Naive thymus-derived CD4-positive, alpha-beta T cell (primary cell): ENCODE results near the gene ADAP1. TPM values are rescaled to one million over a fixed set of nuclear protein-coding genes. Genes with fewer than 3 reads are reported as not detected.

Source experiments
- ATAC-seq: fragments of 150-1000 bp; cut with Tn5 transposase; 2 replicates; pipeline ENCODE4 v1.10.0; 2021; ENCODE audit warnings: mild to moderate bottlenecking, moderate library complexity
- CTCF ChIA-PET: fragments of 350-600 bp; sonication (Branson Sonifier 250); formaldehyde crosslinking; loops from one replicate; lab custom pipeline; 2021; ENCODE audit warnings: antibody characterized with exemption; lab: Charles Lee
- POLR2A ChIA-PET: fragments of 350-600 bp; sonication (Branson Sonifier 250); formaldehyde crosslinking; loops from one replicate; lab custom pipeline; 2021; ENCODE audit warnings: antibody characterized with exemption, inconsistent platforms; lab: Charles Lee
- DNase-seq, 9 donors: peaks; one replicate each; pipeline versions ENCODE4 v3.0.0 to v3.0.0-alpha.2; 2020 to 2022; ENCODE audit warnings: mixed read lengths in 1 of 9
- H3K27ac ChIP-seq: one replicate; pipeline ENCODE4 v1.7.0; 2013; ENCODE audit warnings: mild to moderate bottlenecking, low read depth, low read length, moderate library complexity
- H3K27me3 ChIP-seq, 2 donors: one replicate each; pipeline ENCODE4 v1.7.0; 2013; ENCODE audit warnings: low read length in 2 of 2, mild to moderate bottlenecking in 2 of 2, moderate library complexity in 2 of 2; ENCODE audit not compliant: control insufficient read depth in 2 of 2, insufficient read depth in 2 of 2
- H3K36me3 ChIP-seq, 3 experiments: 1 replicate in 2 of 3; 2 replicates in 1 of 3; pipeline ENCODE4 v1.7.0; 2013; ENCODE audit warnings: low read length in 3 of 3, mild to moderate bottlenecking in 3 of 3, moderate library complexity in 1 of 3; ENCODE audit not compliant: insufficient read depth in 3 of 3, control insufficient read depth in 2 of 3
- H3K4me1 ChIP-seq, 2 donors: one replicate each; pipeline ENCODE4 v1.7.0; 2013; ENCODE audit warnings: low read length in 2 of 2, mild to moderate bottlenecking in 2 of 2, moderate library complexity in 1 of 2; ENCODE audit not compliant: control insufficient read depth in 2 of 2, insufficient read depth in 2 of 2
- H3K4me3 ChIP-seq: 2 replicates; pipeline ENCODE4 v1.7.0; 2013; ENCODE audit warnings: mild to moderate bottlenecking, low read length
- H3K9me3 ChIP-seq, 3 experiments: 1 replicate in 2 of 3; 2 replicates in 1 of 3; pipeline ENCODE4 v1.7.0; 2013; ENCODE audit warnings: low read length in 3 of 3; ENCODE audit not compliant: control insufficient read depth in 2 of 3
- H3K27ac Mint-ChIP-seq, 9 donors: one replicate each; pipeline ENCODE4 v1.8.0; 2020 to 2022; ENCODE audit warnings: mixed read lengths in 9 of 9, mild to moderate bottlenecking in 8 of 9, moderate library complexity in 5 of 9, inconsistent platforms in 2 of 9
- H3K27me3 Mint-ChIP-seq, 5 donors: one replicate each; pipeline ENCODE4 v1.8.0; 2021 to 2022; ENCODE audit warnings: mixed read lengths in 5 of 5, mild to moderate bottlenecking in 1 of 5
- H3K36me3 Mint-ChIP-seq, 5 donors: one replicate each; pipeline ENCODE4 v1.8.0; 2020 to 2022; ENCODE audit warnings: mixed read lengths in 5 of 5, mild to moderate bottlenecking in 3 of 5, inconsistent platforms in 1 of 5
- H3K4me1 Mint-ChIP-seq, 7 donors: one replicate each; pipeline ENCODE4 v1.8.0; 2020 to 2022; ENCODE audit warnings: mixed read lengths in 7 of 7, mild to moderate bottlenecking in 3 of 7, inconsistent platforms in 1 of 7
- H3K4me3 Mint-ChIP-seq, 10 donors: one replicate each; pipeline ENCODE4 v1.8.0; 2020 to 2022; ENCODE audit warnings: mild to moderate bottlenecking in 10 of 10, mixed read lengths in 10 of 10, moderate library complexity in 6 of 10, inconsistent platforms in 2 of 10
- H3K9me3 Mint-ChIP-seq, 11 donors: one replicate each; pipeline ENCODE4 v1.8.0; 2020 to 2022; ENCODE audit warnings: mixed read lengths in 11 of 11, mild to moderate bottlenecking in 4 of 11, inconsistent platforms in 1 of 11, moderate library complexity in 1 of 11
- intact Hi-C, 2 donors: fragments of 100-400 bp; cut with micrococcal nuclease; formaldehyde crosslinking; loops; one replicate each; pipeline ENCODE4 v1.15.1; 2023
- polyA plus RNA-seq, 2 donors: library from polyadenylated mRNA; unstranded; fragments of 300-500 nt; fragmentation: Illumina TruSeq; gene quantifications; one replicate each; pipeline ENCODE4 v1.2.3, GENCODE V29; 2021
- total RNA-seq, 6 experiments: library from RNA in 5 of 6; stranded (reverse) in 5 of 6; gene quantifications; 1 replicate in 5 of 6; 2 replicates in 1 of 6; pipeline ENCODE4 v1.2.3 and lab custom pipeline; 2021 to 2026

Gene ADAP1
- total and polyA plus RNA-seq, 7 experiments from 2014 or later, result 3.8 to 68.6 (median 8.7) TPM

DNA sequence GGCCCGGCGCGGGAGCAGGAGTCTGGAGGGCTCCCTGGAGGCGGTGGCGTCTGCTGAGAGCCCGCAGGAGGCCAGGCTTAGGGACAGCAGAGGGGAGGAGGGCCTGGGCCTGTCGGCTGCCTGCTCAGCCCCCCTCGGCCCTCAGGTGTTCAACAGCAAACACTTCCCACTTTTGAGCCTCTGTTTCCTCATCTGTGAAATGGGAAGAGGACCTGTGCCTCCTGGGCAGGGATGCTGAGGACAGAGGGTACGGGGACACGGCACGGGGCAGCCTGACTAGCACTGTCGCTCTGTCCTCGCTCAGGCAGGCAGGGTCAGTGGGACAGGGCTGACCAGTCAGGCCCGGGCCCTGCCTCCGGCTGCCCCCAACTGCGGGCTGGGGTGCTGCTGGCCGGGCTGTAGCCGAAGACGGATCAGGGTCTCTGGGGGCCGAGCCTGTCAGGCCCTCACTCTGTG is 29.2 kb upstream of the ADAP1 start:
- H3K4me1 ChIP-seq, result no peaks in the 10 kb centered on the region
- H3K27me3 ChIP-seq, result peaks cover 0 to 4% of the 10 kb centered on the region in 2 donors
- H3K27me3 Mint-ChIP-seq, result peaks cover 0 to 9% (median 4%) of the 10 kb centered on the region in 5 donors
- no peak for DNase-seq
- H3K27ac ChIP-seq, result no peak overlapping the region
- H3K4me1 Mint-ChIP-seq, result peaks cover 0 to 5% (median 0%) of the 10 kb centered on the region in 7 donors
- no peak overlapping the region for H3K4me3 ChIP-seq
- no peaks in the 10 kb centered on the region for H3K9me3 Mint-ChIP-seq
- no peak for ATAC-seq
- ChIA-PET CTCF (no interaction called here), POLR2A (no interaction called here)
- H3K27ac Mint-ChIP-seq, result no peak overlapping the region
- no peaks in the 10 kb centered on the region for H3K36me3 ChIP-seq
- H3K36me3 Mint-ChIP-seq, result no peaks in the 10 kb centered on the region
- H3K4me3 Mint-ChIP-seq, result no peak overlapping the region
- intact Hi-C loops, result no loop called here
- H3K9me3 ChIP-seq, result no peaks in the 10 kb centered on the region

DNA sequence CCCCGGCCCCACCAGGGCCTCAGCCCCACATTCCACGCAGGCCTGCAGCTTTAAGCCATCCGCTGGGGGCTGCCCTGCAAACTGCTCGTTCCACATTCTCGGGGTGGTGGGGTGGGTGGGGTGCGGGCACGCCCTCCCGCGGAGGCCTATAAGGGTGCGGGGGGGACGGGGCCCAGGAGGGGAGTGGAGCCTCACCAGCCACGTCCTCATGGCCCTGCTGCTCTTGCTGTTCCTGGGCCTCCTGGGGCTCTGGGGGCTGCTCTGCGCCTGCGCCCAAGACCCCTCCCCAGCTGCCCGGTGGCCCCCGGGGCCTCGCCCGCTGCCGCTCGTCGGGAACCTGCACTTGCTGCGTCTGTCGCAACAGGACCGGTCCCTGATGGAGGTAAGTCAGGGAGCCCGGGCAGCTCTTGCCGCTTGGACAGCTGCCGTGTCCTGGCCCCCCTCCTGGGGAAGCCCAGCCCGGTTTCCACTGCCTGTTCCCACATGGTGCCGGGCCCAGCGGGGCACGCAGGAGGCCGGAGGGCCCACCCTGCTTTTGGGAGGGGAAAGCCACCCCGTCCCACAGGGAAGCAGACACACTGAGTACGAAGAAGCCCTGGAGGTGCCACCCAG is 28.6 kb upstream of the ADAP1 start, which contains the start of gene CYP2W1:
CYP2W1 (plus strand) TSS at position 178 of the 612 bp plus-strand sequence; CDS start at position 209, 31 bp downstream.
- Histone ChIP-seq H3K27me3 (peaks cover 0 to 4% of the 10 kb centered on the region in 2 donors), H3K4me3 (no peak within 1 kb of the TSS), H3K9me3 (no peaks in the 10 kb centered on the region), H3K27ac (no peak within 1 kb of the TSS), H3K4me1 (no peaks in the 10 kb centered on the region), H3K36me3 (no peaks in the 10 kb centered on the region)
- ATAC-seq, result no peak
- no peaks in the 10 kb centered on the region for H3K9me3 Mint-ChIP-seq
- H3K4me3 Mint-ChIP-seq, result no peak within 1 kb of the TSS
- no peak within 1 kb of the TSS for H3K27ac Mint-ChIP-seq
- peaks cover 0 to 9% (median 4%) of the 10 kb centered on the region in 5 donors for H3K27me3 Mint-ChIP-seq
- DNase-seq, result no peak
- intact Hi-C loops, result no loop called here
- H3K4me1 Mint-ChIP-seq, result peaks cover 0 to 5% (median 0%) of the 10 kb centered on the region in 7 donors
- ChIA-PET CTCF (interaction anchor here (0.8 kb wide), 1 partner anchor 74 kb away, joined by 4 read pairs; no protein-coding TSS in a partner anchor), POLR2A (no interaction called here)
- H3K36me3 Mint-ChIP-seq, result no peaks in the 10 kb centered on the region

DNA sequence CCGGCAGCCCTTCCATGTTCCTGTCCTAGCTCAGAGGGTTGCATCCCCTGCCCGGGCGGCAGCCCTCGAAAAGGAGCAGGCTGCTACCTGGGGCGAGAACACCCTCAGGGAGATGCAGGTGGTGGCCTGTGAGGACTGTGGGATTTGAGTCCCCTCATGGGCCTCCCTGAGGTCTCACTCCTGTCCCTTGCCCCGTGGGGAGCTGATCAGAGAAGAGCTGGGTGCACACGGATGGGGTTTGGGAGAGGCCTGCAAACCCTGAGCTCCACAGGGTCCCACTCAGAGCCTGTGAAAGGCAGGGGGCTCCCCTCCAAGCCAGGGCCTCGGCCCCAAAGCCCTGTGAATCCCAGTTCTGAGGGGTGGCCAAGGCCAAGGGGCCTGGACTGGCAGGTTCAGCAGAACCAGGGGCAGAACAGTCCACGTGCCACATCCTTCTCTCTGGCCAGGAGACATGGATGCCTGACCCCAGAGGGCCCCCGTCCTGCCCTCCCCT is 28.1 kb upstream of the ADAP1 start:
- peaks cover 0 to 5% (median 0%) of the 10 kb centered on the region in 7 donors for H3K4me1 Mint-ChIP-seq
- intact Hi-C loops, result no loop called here
- no peaks in the 10 kb centered on the region for H3K9me3 ChIP-seq
- peaks cover 0 to 4% of the 10 kb centered on the region in 2 donors for H3K27me3 ChIP-seq
- no peak overlapping the region for H3K27ac ChIP-seq
- ATAC-seq, result no peak
- H3K4me1 ChIP-seq, result no peaks in the 10 kb centered on the region
- no peak overlapping the region for H3K27ac Mint-ChIP-seq
- no peak for DNase-seq
- no peak overlapping the region for H3K4me3 ChIP-seq
- H3K36me3 Mint-ChIP-seq, result no peaks in the 10 kb centered on the region
- peaks cover 0 to 9% (median 4%) of the 10 kb centered on the region in 5 donors for H3K27me3 Mint-ChIP-seq
- H3K4me3 Mint-ChIP-seq, result no peak overlapping the region
- ChIA-PET CTCF (interaction anchor here (0.8 to 1.5 kb wide), 3 partner anchors 11 to 83 kb away, joined by 3 to 6 read pairs (median 4); no protein-coding TSS in a partner anchor), POLR2A (no interaction called here)
- no peaks in the 10 kb centered on the region for H3K9me3 Mint-ChIP-seq
- H3K36me3 ChIP-seq, result no peaks in the 10 kb centered on the region

DNA sequence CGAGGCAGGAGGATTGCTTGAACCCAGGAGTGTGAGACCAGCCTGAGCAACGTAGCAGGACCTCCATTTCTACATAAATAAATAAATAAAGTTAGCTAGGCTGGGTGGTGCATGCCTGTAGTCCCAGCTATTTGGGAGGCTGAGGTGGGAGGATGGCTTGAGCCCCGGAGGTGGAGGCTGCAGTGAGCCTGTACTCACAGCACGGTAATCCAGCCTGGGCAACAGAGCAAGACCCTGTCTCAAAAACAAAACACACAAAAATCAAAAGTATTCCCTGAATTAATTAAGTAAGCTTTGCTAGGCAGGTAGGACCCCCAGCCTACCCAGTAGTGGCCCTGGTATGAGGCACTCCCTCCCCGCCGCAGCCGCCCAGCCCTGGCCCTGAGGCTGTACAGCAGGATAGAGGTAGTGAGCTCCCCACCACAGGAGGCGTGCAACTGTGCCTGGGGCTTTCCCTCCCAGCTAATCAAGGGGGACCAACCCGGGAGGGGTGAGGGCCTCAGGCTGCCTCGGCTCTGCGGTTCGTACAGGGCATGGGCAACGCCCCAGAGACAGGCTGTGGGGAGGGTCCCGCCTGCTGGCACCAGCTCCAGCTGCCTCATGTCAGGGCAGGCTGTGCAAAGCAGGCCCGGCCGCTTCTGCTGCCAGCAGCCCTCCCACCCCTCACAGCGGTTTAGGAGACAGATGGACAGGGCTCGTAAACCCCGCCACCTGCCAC is 27.5 kb upstream of the ADAP1 start:
- Mint-ChIP-seq H3K9me3 (no peaks in the 10 kb centered on the region), H3K36me3 (no peaks in the 10 kb centered on the region), H3K4me1 (peaks cover 0 to 5% (median 0%) of the 10 kb centered on the region in 7 donors), H3K27me3 (peaks cover 0 to 9% (median 4%) of the 10 kb centered on the region in 5 donors), H3K27ac (no peak overlapping the region), H3K4me3 (no peak overlapping the region)
- peaks cover 0 to 4% of the 10 kb centered on the region in 2 donors for H3K27me3 ChIP-seq
- no peaks in the 10 kb centered on the region for H3K36me3 ChIP-seq
- ATAC-seq, result no peak
- intact Hi-C loops, result no loop called here
- no peak overlapping the region for H3K27ac ChIP-seq
- DNase-seq, result no peak
- POLR2A ChIA-PET, result no interaction called here
- no peaks in the 10 kb centered on the region for H3K9me3 ChIP-seq
- no peaks in the 10 kb centered on the region for H3K4me1 ChIP-seq
- no peak overlapping the region for H3K4me3 ChIP-seq
- CTCF ChIA-PET, result interaction anchor here (0.8 to 1.5 kb wide), 3 partner anchors 11 to 84 kb away, joined by 3 to 6 read pairs (median 4); no protein-coding TSS in a partner anchor

DNA sequence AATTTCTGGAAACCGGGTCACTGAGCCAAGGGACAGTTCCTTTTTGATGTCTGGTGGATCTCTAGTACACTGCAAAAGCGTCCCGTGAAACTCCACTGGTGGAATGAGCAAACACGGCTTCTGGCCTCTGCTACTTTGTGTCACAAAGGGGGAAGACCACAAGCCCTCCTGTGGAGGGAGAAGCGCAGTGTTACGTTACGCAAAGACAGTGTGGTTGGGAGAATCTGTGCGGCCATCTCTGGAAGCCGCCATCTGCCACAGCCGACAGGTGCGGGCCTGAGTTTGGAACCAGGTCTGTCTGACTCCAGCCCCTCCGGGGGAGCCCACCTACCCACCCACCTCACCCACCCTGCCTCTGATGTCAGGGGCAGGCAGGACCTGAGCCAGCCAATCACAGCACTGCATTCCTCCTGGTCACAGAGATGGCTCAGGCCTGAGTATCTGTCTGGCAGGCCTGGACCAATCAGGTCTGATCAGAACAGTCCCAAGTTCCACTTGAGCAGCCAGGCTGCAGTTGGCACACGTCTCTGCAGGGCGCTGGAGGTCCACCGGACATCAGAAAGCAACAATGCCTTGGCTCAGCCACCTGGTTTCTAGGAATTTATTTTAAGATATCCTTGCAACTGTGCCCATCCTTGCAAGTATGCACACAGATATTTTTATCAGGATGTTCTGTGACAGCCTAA is 25.5 kb upstream of the ADAP1 start:
- Mint-ChIP-seq H3K4me1 (no peaks in the 10 kb centered on the region), H3K27ac (no peak overlapping the region), H3K27me3 (no peaks in the 10 kb centered on the region), H3K36me3 (no peaks in the 10 kb centered on the region), H3K9me3 (no peaks in the 10 kb centered on the region), H3K4me3 (no peak overlapping the region)
- intact Hi-C loops, result loop anchor here (5.0 kb wide), 2 partner anchors 62 to 833 kb away; partner anchors contain the start of gene GPR146 (in 1 of the 2)
- H3K36me3 ChIP-seq, result peaks cover 0 to 3% (median 0%) of the 10 kb centered on the region in 3 experiments
- DNase-seq (no peak), ATAC-seq (no peak)
- H3K27ac ChIP-seq, result no peak overlapping the region
- ChIA-PET POLR2A (no interaction called here), CTCF (no interaction called here)
- no peaks in the 10 kb centered on the region for H3K9me3 ChIP-seq
- H3K4me1 ChIP-seq, result peaks cover 3 to 4% of the 10 kb centered on the region in 2 donors
- no peak overlapping the region for H3K4me3 ChIP-seq
- no peaks in the 10 kb centered on the region for H3K27me3 ChIP-seq

DNA sequence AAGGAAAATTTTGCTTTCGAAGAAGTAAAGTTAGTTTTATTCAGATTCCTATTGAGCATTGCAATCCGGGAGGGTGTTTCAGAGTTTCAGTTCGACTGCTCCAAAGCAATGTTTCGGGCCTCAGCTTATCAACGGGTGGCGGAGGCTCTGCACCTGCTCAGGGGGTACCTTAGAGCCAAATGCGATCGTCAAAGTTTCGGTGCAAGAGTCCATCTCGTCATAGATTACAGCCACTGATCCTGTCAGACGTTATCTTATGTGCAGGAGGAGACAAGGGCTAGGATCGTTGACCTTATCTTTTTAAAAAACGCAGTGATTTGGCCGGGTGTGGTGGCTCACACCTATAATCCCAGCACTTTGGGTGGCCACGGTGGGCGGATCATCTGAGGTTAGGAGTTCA is 24.7 kb upstream of the ADAP1 start:
- ChIA-PET POLR2A (no interaction called here), CTCF (no interaction called here)
- Histone ChIP-seq H3K9me3 (no peaks in the 10 kb centered on the region), H3K27me3 (no peaks in the 10 kb centered on the region), H3K36me3 (peaks cover 0 to 6% (median 0%) of the 10 kb centered on the region in 3 experiments), H3K4me1 (peaks cover 8 to 10% of the 10 kb centered on the region in 2 donors), H3K4me3 (no peak overlapping the region), H3K27ac (no peak overlapping the region)
- no peak for ATAC-seq
- H3K4me1 Mint-ChIP-seq, result peaks cover 0 to 8% (median 7%) of the 10 kb centered on the region in 7 donors
- H3K27me3 Mint-ChIP-seq, result no peaks in the 10 kb centered on the region
- H3K36me3 Mint-ChIP-seq, result no peaks in the 10 kb centered on the region
- no peak for DNase-seq
- no peak overlapping the region for H3K4me3 Mint-ChIP-seq
- no peaks in the 10 kb centered on the region for H3K9me3 Mint-ChIP-seq
- no peak overlapping the region for H3K27ac Mint-ChIP-seq
- intact Hi-C loops, result loop anchor here (5.0 kb wide), 2 partner anchors 63 to 832 kb away; partner anchors contain the start of gene GPR146 (in 1 of the 2)
